Cerebellar cortex (tissue), 1 donor: Measurements from ENCODE around the gene RRP8.

Source experiments
- DNase-seq: peaks from one replicate; pipeline ENCODE4 v3.0.0-alpha.2; 2015; ENCODE audit warnings: low spot score

RRP8 gene

GRCh38 chr11:6599881-6600390 lies 3.5 kb downstream of the RRP8 start:
- no peak for DNase-seq

GRCh38 chr11:6599449-6599848 lies 4.0 kb downstream of the RRP8 start:
- DNase-seq, result no peak

- no peak for DNase-seq
These were observed 4.9 kb downstream of the RRP8 start for GRCh38 chr11:6598555-6598954.

GRCh38 chr11:6596239-6596877 lies 7.1 kb downstream of the RRP8 start:
- DNase-seq, result peak; percentile 21

GRCh38 chr11:6594142-6594768 lies 9.2 kb downstream of the RRP8 start:
- DNase-seq, result no peak

GRCh38 chr11:6588018-6588417 lies 15.4 kb downstream of the RRP8 start:
- no peak for DNase-seq

- peak; percentile 83 for DNase-seq
These were observed 16.0 kb downstream of the RRP8 start for GRCh38 chr11:6587360-6587953.

- no peak for DNase-seq
These were observed 16.7 kb downstream of the RRP8 start for GRCh38 chr11:6586434-6587359.

- DNase-seq, result no peak
These were observed 18.9 kb downstream of the RRP8 start for GRCh38 chr11:6584528-6584927.

- no peak for DNase-seq
These were observed 19.8 kb downstream of the RRP8 start for GRCh38 chr11:6583584-6583983.

GRCh38 chr11:6579681-6580080 lies 23.7 kb downstream of the RRP8 start:
- DNase-seq, result no peak

- DNase-seq, result no peak
These were observed 25.3 kb downstream of the RRP8 start for GRCh38 chr11:6578134-6578533.

GRCh38 chr11:6576471-6577373 lies 26.7 kb downstream of the RRP8 start:
- DNase-seq, result peak; percentile 44

- no peak for DNase-seq
These were observed 28.4 kb downstream of the RRP8 start for GRCh38 chr11:6574816-6575715.

- no peak for DNase-seq
These were observed 31.2 kb downstream of the RRP8 start for GRCh38 chr11:6572215-6572614.

- DNase-seq, result no peak
These were observed 31.9 kb downstream of the RRP8 start for GRCh38 chr11:6571434-6572008.

- no peak for DNase-seq
These were observed 32.6 kb downstream of the RRP8 start for GRCh38 chr11:6570691-6571427.

- no peak for DNase-seq
These were observed 33.7 kb downstream of the RRP8 start for GRCh38 chr11:6569706-6570105.
